HEK293 (cell line): ENCODE results near the gene NNMT.

Experiments
- CTCF ChIP-seq: fragments of 450-650 bp; formaldehyde crosslinking; IDR thresholded peaks from 2 replicates; pipeline ENCODE4 v1.5.1; 2016; ENCODE audit warnings: missing biosample characterization, missing genetic modification characterization
- ZFHX2 ChIP-seq: fragments of 450-650 bp; formaldehyde crosslinking; conservative IDR thresholded peaks from 2 replicates; pipeline ENCODE4 v1.5.1; 2016; ENCODE audit warnings: missing biosample characterization, missing genetic modification characterization
- ZNF211 ChIP-seq: fragments of 450-650 bp; formaldehyde crosslinking; IDR thresholded peaks from 2 replicates; pipeline ENCODE4 v1.5.1; 2016; ENCODE audit warnings: low read depth, missing biosample characterization, missing genetic modification characterization
- ZNF335 ChIP-seq: fragments of 450-650 bp; formaldehyde crosslinking; conservative IDR thresholded peaks from 2 replicates; pipeline ENCODE4 v1.5.1; 2016; ENCODE audit warnings: missing biosample characterization, missing genetic modification characterization
- ZNF37A ChIP-seq: fragments of 450-650 bp; IDR thresholded peaks from 2 replicates; pipeline ENCODE4 v1.5.1; 2018; ENCODE audit warnings: missing biosample characterization, missing genetic modification characterization

GRCh38 chr11:114346709-114347141, 50.5 kb downstream of the NNMT start:
- TF ChIP-seq CTCF (no peak), ZFHX2 (tag by site-specific recombination) (no peak), ZNF335 (tag by site-specific recombination) (no peak), ZNF211 (tag by site-specific recombination) (no peak), ZNF37A (tag by site-specific recombination) (no peak)
